HEK293 (cell line): ENCODE results near the gene CDC42EP2.

Experiments used
- BCL11B ChIP-seq: fragments of 450-650 bp; formaldehyde crosslinking; IDR thresholded peaks from 2 replicates; pipeline ENCODE4 v1.5.1; 2016; ENCODE audit warnings: low read depth, missing biosample characterization, missing genetic modification characterization
- KLF9 ChIP-seq: fragments of 450-650 bp; formaldehyde crosslinking; IDR thresholded peaks from 2 replicates; pipeline ENCODE4 v1.5.1; 2016; ENCODE audit warnings: missing biosample characterization, missing genetic modification characterization, low read depth
- PRDM10 ChIP-seq: fragments of 450-650 bp; formaldehyde crosslinking; IDR thresholded peaks from 2 replicates; pipeline ENCODE4 v1.5.1; 2016; ENCODE audit warnings: missing biosample characterization, missing genetic modification characterization
- REST ChIP-seq: fragments of 450-650 bp; formaldehyde crosslinking; IDR thresholded peaks from 2 replicates; pipeline ENCODE4 v1.5.1; 2016; ENCODE audit warnings: missing biosample characterization, missing genetic modification characterization
- TRIM28 ChIP-seq: IDR thresholded peaks from 2 replicates; pipeline ENCODE4 v1.6.1; 2011; ENCODE audit warnings: low read length, control low read depth, borderline replicate concordance
- ZBTB26 ChIP-seq: fragments of 450-650 bp; formaldehyde crosslinking; optimal IDR thresholded peaks from 2 replicates; pipeline ENCODE3; 2016; ENCODE audit warnings: missing biosample characterization, mild to moderate bottlenecking, missing genetic modification characterization
- ZBTB6 ChIP-seq: fragments of 450-650 bp; formaldehyde crosslinking; IDR thresholded peaks from 2 replicates; pipeline ENCODE4 v1.5.1; 2017; ENCODE audit warnings: missing biosample characterization, missing genetic modification characterization
- ZFP41 ChIP-seq: fragments of 450-650 bp; formaldehyde crosslinking; IDR thresholded peaks from 2 replicates; pipeline ENCODE4 v1.5.1; 2016; ENCODE audit warnings: missing biosample characterization, missing genetic modification characterization, borderline replicate concordance
- ZNF184 ChIP-seq: fragments of 450-650 bp; IDR thresholded peaks from 2 replicates; pipeline ENCODE4 v1.5.1; 2018; ENCODE audit warnings: missing biosample characterization, mild to moderate bottlenecking, missing genetic modification characterization
- ZNF518A ChIP-seq: fragments of 450-650 bp; formaldehyde crosslinking; conservative IDR thresholded peaks from 2 replicates; pipeline ENCODE4 v1.5.1; 2016; ENCODE audit warnings: low read depth, missing biosample characterization, missing genetic modification characterization
- ZNF626 ChIP-seq: fragments of 450-650 bp; sonication (Bioruptor Pico); formaldehyde crosslinking; IDR thresholded peaks from 2 replicates; pipeline ENCODE4 v1.5.1; 2018; ENCODE audit warnings: missing biosample characterization, missing genetic modification characterization, inconsistent platforms
- ZNF677 ChIP-seq: fragments of 450-650 bp; IDR thresholded peaks from 2 replicates; pipeline ENCODE4 v1.5.0; 2018; ENCODE audit warnings: missing biosample characterization, mild to moderate bottlenecking, missing genetic modification characterization, moderate library complexity

The CDC42EP2 gene

GRCh38 chr11:65354265-65355012, 39.8 kb downstream of the CDC42EP2 start, which contains the start of gene TIGD3 (continued):
- TF ChIP-seq ZBTB6 (tag by site-specific recombination) (no peak), KLF9 (tag by site-specific recombination) (0 out of 2 replicates have a peak, but pooled peaks have one; percentile 9), BCL11B (tag by site-specific recombination) (no peak), ZNF677 (peak; percentile 38; the same call in 1 of the 2 replicates), ZFP41 (tag by site-specific recombination) (no peak), TRIM28 (no peak), REST (peak; percentile 99), ZNF626 (no peak), PRDM10 (tag by site-specific recombination) (no peak), ZNF518A (tag by site-specific recombination) (no peak), ZNF184 (tag by site-specific recombination) (0 out of 2 replicates have a peak, but pooled peaks have one; percentile 21), ZBTB26 (tag by site-specific recombination) (peak; percentile 39)
